ENCODE measurements around the gene RDH16.
A peak's percentile ranks its signal among the peaks of the same experiment; 100 is the strongest.

Gene RDH16

DNA sequence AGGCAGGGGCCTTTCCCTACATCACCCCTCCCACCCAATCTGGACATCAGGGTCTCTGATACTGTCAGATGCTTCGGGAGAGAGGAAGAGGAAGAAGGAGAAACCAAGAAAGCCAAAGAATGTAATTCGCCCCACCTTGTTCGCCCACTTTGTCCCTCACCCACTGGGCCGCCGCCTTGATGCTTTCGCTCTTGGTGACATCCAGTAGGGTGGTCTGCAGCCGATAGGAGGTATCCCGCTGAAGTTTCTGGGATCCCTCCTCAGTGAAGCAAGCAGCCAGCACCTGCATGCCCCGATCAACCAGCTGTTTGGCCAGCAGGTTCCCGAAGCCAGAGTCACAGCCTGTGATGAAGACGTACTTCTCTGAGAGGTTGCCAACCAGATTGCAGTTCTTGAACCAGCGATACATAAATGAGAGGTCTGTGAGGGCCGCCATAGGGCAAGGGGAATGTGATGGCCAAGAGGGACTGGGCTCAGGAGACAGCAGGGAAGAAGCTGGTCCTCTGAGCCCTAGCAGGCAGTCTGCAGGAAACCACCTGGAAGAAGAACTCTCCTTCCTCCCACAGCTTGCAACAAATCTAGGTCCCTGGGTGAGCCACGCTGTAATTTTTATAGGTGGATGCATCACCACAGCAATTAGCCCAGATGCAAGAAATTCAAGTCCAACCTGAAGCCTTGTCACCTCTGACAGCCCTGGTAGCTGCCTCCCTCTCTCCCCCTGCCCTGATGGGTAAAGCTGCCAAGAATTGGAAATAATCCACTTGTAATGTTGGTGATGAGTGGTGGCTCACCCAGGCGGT is 23.4 kb downstream of the RDH16 start, which contains the start of gene SDR9C7:
Gene SDR9C7, minus strand, starts transcription at position 583 of the 800 bp plus-strand sequence. Its CDS starts 147 bp downstream, at position 436.
- H3K4me1 Mint-ChIP-seq, result peaks cover 17% of the 10 kb centered on the region
- H3K4me3 Mint-ChIP-seq, result no peak within 1 kb of the TSS
- H3K9me3 Mint-ChIP-seq, result no peaks in the 10 kb centered on the region
- H3K36me3 Mint-ChIP-seq (ENCODE audit: low read depth), result no peaks in the 10 kb centered on the region
- H3K27me3 Mint-ChIP-seq (ENCODE audit: low read depth), result no peaks in the 10 kb centered on the region
- peak within 1 kb of the TSS in 1 of 3 experiments; percentile 95 for H3K27ac Mint-ChIP-seq
- TF ChIP-seq, protein P1, sequence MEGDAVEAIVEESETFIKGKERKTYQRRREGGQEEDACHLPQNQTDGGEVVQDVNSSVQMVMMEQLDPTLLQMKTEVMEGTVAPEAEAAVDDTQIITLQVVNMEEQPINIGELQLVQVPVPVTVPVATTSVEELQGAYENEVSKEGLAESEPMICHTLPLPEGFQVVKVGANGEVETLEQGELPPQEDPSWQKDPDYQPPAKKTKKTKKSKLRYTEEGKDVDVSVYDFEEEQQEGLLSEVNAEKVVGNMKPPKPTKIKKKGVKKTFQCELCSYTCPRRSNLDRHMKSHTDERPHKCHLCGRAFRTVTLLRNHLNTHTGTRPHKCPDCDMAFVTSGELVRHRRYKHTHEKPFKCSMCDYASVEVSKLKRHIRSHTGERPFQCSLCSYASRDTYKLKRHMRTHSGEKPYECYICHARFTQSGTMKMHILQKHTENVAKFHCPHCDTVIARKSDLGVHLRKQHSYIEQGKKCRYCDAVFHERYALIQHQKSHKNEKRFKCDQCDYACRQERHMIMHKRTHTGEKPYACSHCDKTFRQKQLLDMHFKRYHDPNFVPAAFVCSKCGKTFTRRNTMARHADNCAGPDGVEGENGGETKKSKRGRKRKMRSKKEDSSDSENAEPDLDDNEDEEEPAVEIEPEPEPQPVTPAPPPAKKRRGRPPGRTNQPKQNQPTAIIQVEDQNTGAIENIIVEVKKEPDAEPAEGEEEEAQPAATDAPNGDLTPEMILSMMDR (IDR thresholded peaks at IDR 0.05; ENCODE audit: unreplicated experiment in 3 of 3), result no peak

DNA sequence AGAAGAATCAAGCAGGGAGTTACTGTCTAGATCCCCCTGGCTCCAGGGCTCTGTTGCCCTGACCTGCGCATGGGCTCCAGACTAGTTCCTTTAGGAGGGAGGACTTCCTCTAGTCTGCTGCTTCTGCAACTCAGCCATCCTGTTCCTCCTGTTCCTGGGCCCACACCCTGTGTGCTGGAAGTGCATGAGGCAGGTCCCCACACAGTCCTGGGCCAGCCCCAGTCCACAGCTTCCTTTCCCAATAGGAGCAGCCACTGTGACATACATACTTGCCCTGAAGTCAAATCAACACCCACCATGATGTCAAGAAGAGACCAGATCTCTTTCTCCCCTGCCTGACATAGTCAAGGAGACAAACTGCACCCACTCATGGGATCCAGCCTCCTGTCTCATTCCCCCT is 24.5 kb downstream of the RDH16 start:
- Mint-ChIP-seq H3K4me3 (no peak overlapping the region), H3K9me3 (no peaks in the 10 kb centered on the region), H3K4me1 (peaks cover 22% of the 10 kb centered on the region), H3K27me3 (ENCODE audit: low read depth) (no peaks in the 10 kb centered on the region), H3K36me3 (ENCODE audit: low read depth) (no peaks in the 10 kb centered on the region), H3K27ac (peak overlapping the region in 2 of 3 experiments; percentile 95)
- TF ChIP-seq, protein P1 (IDR thresholded peaks at IDR 0.05; ENCODE audit: unreplicated experiment in 3 of 3), result no peak

DNA sequence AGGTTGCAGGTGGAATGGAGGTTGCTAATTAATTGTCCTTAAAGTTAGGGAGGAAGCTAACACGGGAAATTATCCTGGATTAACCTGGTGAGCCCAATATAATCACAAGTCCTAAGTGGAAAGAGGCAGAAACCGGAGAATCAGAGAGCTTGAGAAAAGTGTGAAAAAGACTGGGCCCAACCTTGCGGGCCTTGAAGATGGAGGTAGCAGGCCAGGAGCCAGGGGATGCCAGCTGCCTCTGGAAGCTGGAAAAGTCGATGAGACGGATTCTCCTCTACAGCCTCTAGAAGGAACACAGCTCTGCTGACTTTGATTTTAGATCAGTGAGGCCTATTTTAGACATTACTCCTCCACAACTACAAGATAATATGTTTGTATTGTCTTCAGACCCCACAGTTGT is 25.3 kb downstream of the RDH16 start:
- H3K4me3 Mint-ChIP-seq, result no peak overlapping the region
- H3K9me3 Mint-ChIP-seq, result no peaks in the 10 kb centered on the region
- peaks cover 22% of the 10 kb centered on the region for H3K4me1 Mint-ChIP-seq
- H3K27me3 Mint-ChIP-seq (ENCODE audit: low read depth), result no peaks in the 10 kb centered on the region
- no peaks in the 10 kb centered on the region for H3K36me3 Mint-ChIP-seq (ENCODE audit: low read depth)
- H3K27ac Mint-ChIP-seq, result peak overlapping the region; percentile 91 to 95 (median 95)
- TF ChIP-seq, protein P1 (IDR thresholded peaks at IDR 0.05; ENCODE audit: unreplicated experiment in 3 of 3), result no peak

DNA sequence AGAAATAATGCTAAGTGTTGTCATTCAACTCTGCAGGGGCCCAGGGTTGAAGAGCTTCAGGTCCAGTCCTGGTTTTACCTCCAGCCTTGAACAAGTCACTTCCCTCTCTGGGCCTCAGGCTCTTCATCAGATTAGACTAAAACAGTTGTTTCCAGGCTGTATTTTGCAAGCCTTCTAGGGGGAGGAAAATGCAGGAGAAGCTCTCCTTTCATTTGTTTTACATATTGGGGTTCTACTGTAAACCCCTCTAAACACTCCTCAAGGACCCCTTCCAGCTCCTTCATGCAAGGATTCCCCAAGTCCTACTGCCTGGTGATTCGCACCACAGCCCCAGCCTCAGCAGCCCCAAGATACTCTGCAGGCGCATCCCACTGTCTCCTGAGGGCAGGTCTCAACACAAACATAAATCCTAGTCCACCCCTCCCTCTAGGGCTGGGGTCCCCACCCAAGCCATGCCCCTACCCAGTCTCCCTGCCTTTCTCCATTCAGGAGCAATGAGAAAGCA is 25.9 kb downstream of the RDH16 start:
- peak overlapping the region in 2 of 3 experiments; percentile 25 to 33 for H3K4me3 Mint-ChIP-seq
- no peaks in the 10 kb centered on the region for H3K9me3 Mint-ChIP-seq
- no peaks in the 10 kb centered on the region for H3K27me3 Mint-ChIP-seq (ENCODE audit: low read depth)
- TF ChIP-seq, protein P1 (IDR thresholded peaks at IDR 0.05; ENCODE audit: unreplicated experiment in 3 of 3), result no peak
- peaks cover 22% of the 10 kb centered on the region for H3K4me1 Mint-ChIP-seq
- H3K27ac Mint-ChIP-seq, result peak overlapping the region; percentile 91 to 95 (median 95)
- no peaks in the 10 kb centered on the region for H3K36me3 Mint-ChIP-seq (ENCODE audit: low read depth)

DNA sequence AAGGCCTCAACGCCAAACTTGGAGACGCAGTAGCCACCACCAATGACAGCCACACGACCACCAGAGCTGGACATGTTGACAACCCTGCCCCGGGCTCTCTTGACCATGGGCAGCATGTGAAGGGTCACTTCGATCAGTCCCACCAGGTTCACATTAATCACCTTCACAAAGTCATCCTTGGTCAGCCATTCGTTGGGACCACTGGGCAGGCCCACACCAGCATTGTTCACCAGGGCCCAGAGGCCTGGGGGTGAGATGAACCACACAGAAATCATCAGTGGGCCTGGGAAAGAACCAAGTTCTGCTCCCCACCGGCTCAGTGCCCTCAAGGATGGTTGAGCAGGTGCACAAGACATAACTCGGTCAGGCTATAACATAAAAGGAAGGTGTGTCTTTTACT is 27.2 kb downstream of the RDH16 start:
- Mint-ChIP-seq H3K9me3 (no peaks in the 10 kb centered on the region), H3K27me3 (ENCODE audit: low read depth) (no peaks in the 10 kb centered on the region), H3K27ac (peak overlapping the region in 1 of 3 experiments; percentile 41), H3K36me3 (ENCODE audit: low read depth) (no peaks in the 10 kb centered on the region), H3K4me1 (peaks cover 22% of the 10 kb centered on the region), H3K4me3 (no peak overlapping the region)
- TF ChIP-seq, protein P1 (IDR thresholded peaks at IDR 0.05; ENCODE audit: unreplicated experiment in 3 of 3), result no peak
